HG03521 (cell line): ENCODE measurements around the gene EMSY.

Experiments
- ATAC-seq: cut with Tn5 transposase; IDR thresholded peaks from one replicate; pipeline ENCODE4 v1.9.1; 2021; ENCODE audit warnings: mild to moderate bottlenecking, moderate library complexity; ENCODE audit not compliant: unreplicated experiment

The EMSY gene

GRCh38 chr11:76456571-76456970, 11.8 kb downstream of the EMSY start:
- no peak for ATAC-seq

- no peak for ATAC-seq
These were observed 14.5 kb downstream of the EMSY start for GRCh38 chr11:76459299-76459698.

GRCh38 chr11:76459846-76460245, 15.0 kb downstream of the EMSY start:
- ATAC-seq: no peak

GRCh38 chr11:76462317-76462716, 17.5 kb downstream of the EMSY start:
- no peak for ATAC-seq

- no peak for ATAC-seq
These were observed 20.9 kb downstream of the EMSY start for GRCh38 chr11:76465701-76466100.

GRCh38 chr11:76466666-76467065, 21.8 kb downstream of the EMSY start:
- no peak for ATAC-seq

GRCh38 chr11:76469141-76469540, 24.3 kb downstream of the EMSY start:
- ATAC-seq: no peak

- no peak for ATAC-seq
These were observed 26.6 kb downstream of the EMSY start for GRCh38 chr11:76471382-76471781.

GRCh38 chr11:76480241-76480640, 35.4 kb downstream of the EMSY start:
- no peak for ATAC-seq

GRCh38 chr11:76491644-76492043, 46.8 kb downstream of the EMSY start:
- ATAC-seq: no peak

GRCh38 chr11:76493040-76493439, 48.2 kb downstream of the EMSY start:
- ATAC-seq: no peak

GRCh38 chr11:76493626-76494539, 49.1 kb downstream of the EMSY start:
- no peak for ATAC-seq

- ATAC-seq: no peak
These were observed 50.2 kb downstream of the EMSY start for GRCh38 chr11:76495019-76495418.

GRCh38 chr11:76496174-76496573, 51.4 kb downstream of the EMSY start:
- ATAC-seq: no peak

- ATAC-seq: no peak
These were observed 56.8 kb downstream of the EMSY start for GRCh38 chr11:76501526-76502202.

GRCh38 chr11:76506833-76507232, 62.0 kb downstream of the EMSY start:
- ATAC-seq: no peak

GRCh38 chr11:76510060-76511047, 65.5 kb downstream of the EMSY start:
- ATAC-seq: no peak

- ATAC-seq: no peak
These were observed 68.2 kb downstream of the EMSY start for GRCh38 chr11:76512851-76513653.

GRCh38 chr11:76513654-76514034, 68.8 kb downstream of the EMSY start:
- ATAC-seq: no peak

GRCh38 chr11:76515494-76515893, 70.7 kb downstream of the EMSY start:
- no peak for ATAC-seq
